Measurements from ENCODE around the gene REEP2. TPM values are rescaled to one million over a fixed set of nuclear protein-coding genes. Genes with fewer than 3 reads are reported as not detected.
"Not testable (repeated sequence)": the region's sequence is repeated elsewhere in the genome, so short reads cannot be mapped to it uniquely, and the experiment has no call there.

The REEP2 gene
- 1 to 10 TPM; 1.8 to 2.2 TPM for total RNA-seq

- CTCF ChIA-PET = interaction anchor here (0.5 to 3.3 kb wide), 9 partner anchors 8 to 140 kb away, joined by 3 to 14 read pairs (median 5); partner anchors contain the start of gene KDM3B
Measured at GRCh38 chr5:138438724-138439476, at the start of gene REEP2. Gene REEP2 (plus strand): TSS chr5:138439057. CDS start chr5:138439209, 152 bp downstream.

GRCh38 chr5:138389332-138389731 lies 49.5 kb upstream of the REEP2 start:
- H3K4me1 Mint-ChIP-seq (ENCODE audit: low read depth) = no peaks in the 10 kb centered on the region
- no peaks in the 10 kb centered on the region for H3K27me3 Mint-ChIP-seq (ENCODE audit: low read depth)
- intact Hi-C loops (cut with micrococcal nuclease) = no loop called here
- no peak overlapping the region for H3K4me3 Mint-ChIP-seq
- no peaks in the 10 kb centered on the region for H3K9me3 Mint-ChIP-seq
- DNase-seq = no peak
- H3K36me3 Mint-ChIP-seq (ENCODE audit: low read depth) = peaks cover 23% of the 10 kb centered on the region
- no peak overlapping the region for H3K27ac Mint-ChIP-seq
- CTCF ChIA-PET = no interaction called here

More at GRCh38 chr5:138438724-138439476, at the start of gene REEP2:
- H3K9me3 Mint-ChIP-seq = no peaks in the 10 kb centered on the region
- H3K4me3 Mint-ChIP-seq = peak within 1 kb of the TSS; percentile 72
- H3K27ac Mint-ChIP-seq = no peak within 1 kb of the TSS
- H3K4me1 Mint-ChIP-seq (ENCODE audit: low read depth) = peaks cover 5% of the 10 kb centered on the region
- peaks cover 3% of the 10 kb centered on the region for H3K27me3 Mint-ChIP-seq (ENCODE audit: low read depth)
- intact Hi-C loops (cut with micrococcal nuclease) = loop anchor here (1.0 to 10.0 kb wide), 3 partner anchors 26 to 264 kb away; partner anchors contain the start of genes BRD8, CDC23, EGR1 and KIF20A
- peaks cover 11% of the 10 kb centered on the region for H3K36me3 Mint-ChIP-seq (ENCODE audit: low read depth)
- peak; percentile 62 for DNase-seq

GRCh38 chr5:138389911-138390310 lies 48.9 kb upstream of the REEP2 start:
- H3K4me3 Mint-ChIP-seq; H3K4me1 Mint-ChIP-seq (ENCODE audit: low read depth); H3K27ac Mint-ChIP-seq; H3K9me3 Mint-ChIP-seq; DNase-seq; intact Hi-C loops (cut with micrococcal nuclease); H3K27me3 Mint-ChIP-seq (ENCODE audit: low read depth): not testable (repeated sequence)
- CTCF ChIA-PET = interaction anchor here (0.6 kb wide), 1 partner anchor 203 kb away, joined by 5 read pairs; no protein-coding TSS in a partner anchor
- H3K36me3 Mint-ChIP-seq (ENCODE audit: low read depth) = peaks cover 29% of the 10 kb centered on the region

GRCh38 chr5:138391859-138392386 lies 46.9 kb upstream of the REEP2 start:
- H3K4me3 Mint-ChIP-seq = no peak overlapping the region
- H3K4me1 Mint-ChIP-seq (ENCODE audit: low read depth) = no peaks in the 10 kb centered on the region
- intact Hi-C loops (cut with micrococcal nuclease) = no loop called here
- CTCF ChIA-PET = interaction anchor here (0.6 to 1.7 kb wide), 5 partner anchors 22 to 112 kb away, joined by 3 to 7 read pairs (median 4); no protein-coding TSS in a partner anchor
- H3K9me3 Mint-ChIP-seq = no peaks in the 10 kb centered on the region
- no peak for DNase-seq
- peaks cover 29% of the 10 kb centered on the region for H3K36me3 Mint-ChIP-seq (ENCODE audit: low read depth)
- no peak overlapping the region for H3K27ac Mint-ChIP-seq
- H3K27me3 Mint-ChIP-seq (ENCODE audit: low read depth) = no peaks in the 10 kb centered on the region

GRCh38 chr5:138402640-138403039 lies 36.2 kb upstream of the REEP2 start:
- peaks cover 15% of the 10 kb centered on the region for H3K4me1 Mint-ChIP-seq (ENCODE audit: low read depth)
- CTCF ChIA-PET = no interaction called here
- peaks cover 30% of the 10 kb centered on the region for H3K36me3 Mint-ChIP-seq (ENCODE audit: low read depth)
- H3K9me3 Mint-ChIP-seq = no peaks in the 10 kb centered on the region
- H3K4me3 Mint-ChIP-seq = no peak overlapping the region
- H3K27me3 Mint-ChIP-seq (ENCODE audit: low read depth) = no peaks in the 10 kb centered on the region
- DNase-seq = peak; percentile 21
- no peak overlapping the region for H3K27ac Mint-ChIP-seq
- intact Hi-C loops (cut with micrococcal nuclease) = no loop called here

- CTCF ChIA-PET = interaction anchor here (0.6 to 1.0 kb wide), 4 partner anchors 27 to 111 kb away, joined by 3 to 5 read pairs (median 4); partner anchors contain the start of gene KDM3B
- intact Hi-C loops (cut with micrococcal nuclease) = loop anchor here (2.0 to 5.0 kb wide), 3 partner anchors 53 to 331 kb away; partner anchors contain the start of gene FAM53C
- DNase-seq = peak; percentile 73
- Mint-ChIP-seq H3K9me3 (no peaks in the 10 kb centered on the region), H3K27me3 (ENCODE audit: low read depth) (no peaks in the 10 kb centered on the region), H3K4me3 (no peak overlapping the region), H3K27ac (peak overlapping the region; percentile 74), H3K36me3 (ENCODE audit: low read depth) (peaks cover 12% of the 10 kb centered on the region), H3K4me1 (ENCODE audit: low read depth) (peaks cover 11% of the 10 kb centered on the region)
Measured at GRCh38 chr5:138408023-138408422, 30.8 kb upstream of the REEP2 start.

GRCh38 chr5:138410996-138411640 lies 27.7 kb upstream of the REEP2 start:
- peaks cover 11% of the 10 kb centered on the region for H3K4me1 Mint-ChIP-seq (ENCODE audit: low read depth)
- H3K36me3 Mint-ChIP-seq (ENCODE audit: low read depth) = peaks cover 15% of the 10 kb centered on the region
- not testable (repeated sequence) for H3K9me3 Mint-ChIP-seq; H3K27me3 Mint-ChIP-seq (ENCODE audit: low read depth); H3K4me3 Mint-ChIP-seq; H3K27ac Mint-ChIP-seq
- CTCF ChIA-PET = interaction anchor here (0.6 to 1.3 kb wide), 8 partner anchors 10 to 234 kb away, joined by 3 to 6 read pairs (median 4); partner anchors contain the start of gene KIF20A
- intact Hi-C loops (cut with micrococcal nuclease) = loop anchor here (1.0 kb wide), 1 partner anchor 231 kb away; no protein-coding TSS in a partner anchor
- DNase-seq = peak; percentile 45

GRCh38 chr5:138418444-138418843 lies 20.4 kb upstream of the REEP2 start:
- CTCF ChIA-PET = no interaction called here
- Mint-ChIP-seq H3K9me3 (no peaks in the 10 kb centered on the region), H3K27me3 (ENCODE audit: low read depth) (no peaks in the 10 kb centered on the region), H3K27ac (no peak overlapping the region), H3K36me3 (ENCODE audit: low read depth) (peaks cover 31% of the 10 kb centered on the region), H3K4me3 (no peak overlapping the region), H3K4me1 (ENCODE audit: low read depth) (no peaks in the 10 kb centered on the region)
- intact Hi-C loops (cut with micrococcal nuclease) = no loop called here
- no peak for DNase-seq

GRCh38 chr5:138425079-138425478 lies 13.8 kb upstream of the REEP2 start:
- H3K27ac Mint-ChIP-seq = no peak overlapping the region
- intact Hi-C loops (cut with micrococcal nuclease) = no loop called here
- H3K9me3 Mint-ChIP-seq = no peaks in the 10 kb centered on the region
- H3K4me3 Mint-ChIP-seq = no peak overlapping the region
- CTCF ChIA-PET = interaction anchor here (0.7 to 1.0 kb wide), 2 partner anchors 12 to 14 kb away, joined by 3 to 4 read pairs; no protein-coding TSS in a partner anchor
- H3K27me3 Mint-ChIP-seq (ENCODE audit: low read depth) = no peaks in the 10 kb centered on the region
- peaks cover 26% of the 10 kb centered on the region for H3K36me3 Mint-ChIP-seq (ENCODE audit: low read depth)
- DNase-seq = no peak
- H3K4me1 Mint-ChIP-seq (ENCODE audit: low read depth) = no peaks in the 10 kb centered on the region

- peaks cover 15% of the 10 kb centered on the region for H3K36me3 Mint-ChIP-seq (ENCODE audit: low read depth)
- peaks cover 5% of the 10 kb centered on the region for H3K4me1 Mint-ChIP-seq (ENCODE audit: low read depth)
- intact Hi-C loops (cut with micrococcal nuclease) = loop anchor here (10.0 kb wide), 2 partner anchors 221 to 261 kb away; partner anchors contain the start of genes BRD8, CDC23 and KIF20A
- H3K27me3 Mint-ChIP-seq (ENCODE audit: low read depth) = peaks cover 3% of the 10 kb centered on the region
- no peak overlapping the region for H3K27ac Mint-ChIP-seq
- H3K9me3 Mint-ChIP-seq = no peaks in the 10 kb centered on the region
- no peak overlapping the region for H3K4me3 Mint-ChIP-seq
- DNase-seq = no peak
- CTCF ChIA-PET = interaction anchor here (0.6 to 1.7 kb wide), 2 partner anchors 14 to 65 kb away, joined by 3 to 9 read pairs; no protein-coding TSS in a partner anchor
Measured at GRCh38 chr5:138435943-138436342, 2.9 kb upstream of the REEP2 start.

GRCh38 chr5:138438003-138438723 lies 694 bp upstream of the REEP2 start:
- Mint-ChIP-seq H3K4me1 (ENCODE audit: low read depth) (peaks cover 5% of the 10 kb centered on the region), H3K27ac (no peak overlapping the region), H3K9me3 (no peaks in the 10 kb centered on the region), H3K36me3 (ENCODE audit: low read depth) (peaks cover 11% of the 10 kb centered on the region), H3K4me3 (peak overlapping the region; percentile 68), H3K27me3 (ENCODE audit: low read depth) (peaks cover 3% of the 10 kb centered on the region)
- CTCF ChIA-PET = interaction anchor here (0.5 to 3.3 kb wide), 9 partner anchors 9 to 141 kb away, joined by 3 to 14 read pairs (median 5); partner anchors contain the start of gene KDM3B
- intact Hi-C loops (cut with micrococcal nuclease) = loop anchor here (10.0 kb wide), 2 partner anchors 223 to 263 kb away; partner anchors contain the start of genes BRD8, CDC23 and KIF20A
- no peak for DNase-seq
